Measurements from ENCODE around the gene AZIN2.

AZIN2 gene

GRCh38 chr1:33080885-33081553 lies at the start of gene AZIN2:
TSS of gene AZIN2 (plus strand) at chr1:33081153. CDS start at chr1:33082250, 1,097 bp downstream.
- no peak for TF ChIP-seq CTCF (IDR thresholded peaks at IDR 0.05; ENCODE audit: low read depth, low read length)
- peak within 1 kb of the TSS; percentile 73 to 90 for H3K4me3 ChIP-seq (replicated peaks in 1 of 2; ENCODE audit: low read depth in 2 of 2, low read length in 2 of 2)
- peak; percentile 95 to 96 for DNase-seq (ENCODE audit: low read depth in 2 of 2)

GRCh38 chr1:33031506-33031905 lies 49.4 kb upstream of the AZIN2 start:
- H3K4me3 ChIP-seq (replicated peaks in 1 of 2; ENCODE audit: low read depth in 2 of 2, low read length in 2 of 2): no peak overlapping the region
- no peak for TF ChIP-seq CTCF (IDR thresholded peaks at IDR 0.05; ENCODE audit: low read depth, low read length)
- DNase-seq (ENCODE audit: low read depth in 2 of 2): no peak

GRCh38 chr1:33032126-33032869 lies 48.7 kb upstream of the AZIN2 start:
- DNase-seq (ENCODE audit: low read depth in 2 of 2): peak in 1 of 2 donors; percentile 21
- TF ChIP-seq CTCF (IDR thresholded peaks at IDR 0.05; ENCODE audit: low read depth, low read length): no peak
- no peak overlapping the region for H3K4me3 ChIP-seq (replicated peaks in 1 of 2; ENCODE audit: low read depth in 2 of 2, low read length in 2 of 2)

- no peak for TF ChIP-seq CTCF (IDR thresholded peaks at IDR 0.05; ENCODE audit: low read depth, low read length)
- H3K4me3 ChIP-seq (replicated peaks in 1 of 2; ENCODE audit: low read depth in 2 of 2, low read length in 2 of 2): peak overlapping the region; percentile 88 to 92
- DNase-seq (ENCODE audit: low read depth in 2 of 2): peak in 1 of 2 donors; percentile 38
Measured at GRCh38 chr1:33036051-33036525, 44.9 kb upstream of the AZIN2 start.

GRCh38 chr1:33036526-33037503 lies 44.1 kb upstream of the AZIN2 start, which contains the start of gene AK2:
TSS of gene AK2 (minus strand) at chr1:33036883. CDS start at chr1:33036828, 55 bp downstream.
- TF ChIP-seq CTCF (IDR thresholded peaks at IDR 0.05; ENCODE audit: low read depth, low read length): no peak
- peak within 1 kb of the TSS; percentile 88 to 92 for H3K4me3 ChIP-seq (replicated peaks in 1 of 2; ENCODE audit: low read depth in 2 of 2, low read length in 2 of 2)
- DNase-seq (ENCODE audit: low read depth in 2 of 2): peak; percentile 98 to 99

GRCh38 chr1:33039840-33040239 lies 41.1 kb upstream of the AZIN2 start:
- no peak for DNase-seq (ENCODE audit: low read depth in 2 of 2)
- TF ChIP-seq CTCF (IDR thresholded peaks at IDR 0.05; ENCODE audit: low read depth, low read length): no peak
- no peak overlapping the region for H3K4me3 ChIP-seq (replicated peaks in 1 of 2; ENCODE audit: low read depth in 2 of 2, low read length in 2 of 2)

Measured in cardiac fibroblast (primary cell).